Spleen (tissue), 7 donors: ENCODE data around the gene RHOU.

ENCODE experiments used
- CTCF ChIP-seq, 11 experiments: fragments of 200-600 bp in 7 of 11; fragments of 450-650 bp in 4 of 11; sonication (generic) in 4 of 11; IDR thresholded peaks in 8 of 11; conservative IDR thresholded peaks in 3 of 11; 1 replicate in 7 of 11; 2 replicates in 4 of 11; pipeline versions ENCODE4 v1.4.0 to v1.8.0; 2016 to 2021; ENCODE audit warnings: antibody characterized with exemption in 11 of 11, inconsistent platforms in 4 of 11, mild to moderate bottlenecking in 1 of 11
- POLR2A ChIP-seq, 3 donors: fragments of 450-650 bp; IDR thresholded peaks; one replicate each; pipeline ENCODE4 v1.5.1; 2017; ENCODE audit warnings: antibody characterized with exemption in 3 of 3, mild to moderate bottlenecking in 1 of 3
- POLR2AphosphoS5 ChIP-seq, 3 donors: sonication (generic); formaldehyde crosslinking; IDR thresholded peaks; one replicate each; pipeline ENCODE4 v1.5.1; 2017; ENCODE audit warnings: antibody characterized with exemption in 3 of 3
- donor health status: DM: no; HTN: no; CAD: no; lungs with moderate emphysema.
- donor health status: DM: no; HTN: no; CAD: no.
- donor health status: DM: no; HTN: no; CAD: no.

GRCh38 chr1:228742281-228742860 is 7.1 kb downstream of the RHOU start:
- TF ChIP-seq CTCF (IDR thresholded peaks at IDR 0.05 in 8 of 11, conservative IDR thresholded peaks at IDR 0.05 in 3 of 11), result no peak
- TF ChIP-seq POLR2A (IDR thresholded peaks at IDR 0.05), result no peak
- no peak for TF ChIP-seq POLR2AphosphoS5 (IDR thresholded peaks at IDR 0.05)
